NCI-H526 treated with DMSO at 0.1 percent for 48 hours (cell line): ENCODE results near the gene ACVR2B.

Experiments used
- DNase-seq: peaks from one replicate; lab custom pipeline; 2025; lab: John Stamatoyannopoulos, UW

The ACVR2B gene

GRCh38 chr3:38488949-38489348 lies 35.3 kb downstream of the ACVR2B start:
- no peak for DNase-seq

- DNase-seq, result no peak
These were observed 36.1 kb downstream of the ACVR2B start for GRCh38 chr3:38489766-38490165.

- DNase-seq, result no peak
These were observed 36.8 kb downstream of the ACVR2B start for GRCh38 chr3:38490281-38491030.

- DNase-seq, result no peak
These were observed 37.5 kb downstream of the ACVR2B start for GRCh38 chr3:38491215-38491614.

- no peak for DNase-seq
These were observed 39.3 kb downstream of the ACVR2B start for GRCh38 chr3:38493031-38493430.

- peak; percentile 80 for DNase-seq
These were observed 42.6 kb downstream of the ACVR2B start, which contains the start of gene EXOG for GRCh38 chr3:38496131-38496910. Gene EXOG, plus strand, starts transcription at chr3:38496340. Its CDS starts 28 bp downstream, at chr3:38496368.

- DNase-seq, result no peak
These were observed 43.3 kb downstream of the ACVR2B start for GRCh38 chr3:38497031-38497430.

- no peak for DNase-seq
These were observed 47.2 kb downstream of the ACVR2B start for GRCh38 chr3:38500688-38501417.

- no peak for DNase-seq
These were observed 53.4 kb downstream of the ACVR2B start for GRCh38 chr3:38507120-38507519.

GRCh38 chr3:38509732-38510131 lies 56.0 kb downstream of the ACVR2B start:
- no peak for DNase-seq

GRCh38 chr3:38510631-38511030 lies 56.9 kb downstream of the ACVR2B start:
- DNase-seq, result no peak

- no peak for DNase-seq
These were observed 57.9 kb downstream of the ACVR2B start for GRCh38 chr3:38511546-38511945.

GRCh38 chr3:38515367-38515766 lies 61.7 kb downstream of the ACVR2B start:
- no peak for DNase-seq

- DNase-seq, result no peak
These were observed 63.0 kb downstream of the ACVR2B start for GRCh38 chr3:38516669-38517068.

- DNase-seq, result no peak
These were observed 65.3 kb downstream of the ACVR2B start for GRCh38 chr3:38519000-38519399.

GRCh38 chr3:38519651-38520050 lies 66.0 kb downstream of the ACVR2B start:
- DNase-seq, result no peak

- peak; percentile 66 for DNase-seq
These were observed 67.8 kb downstream of the ACVR2B start for GRCh38 chr3:38521391-38521987.

GRCh38 chr3:38522002-38522401 lies 68.3 kb downstream of the ACVR2B start:
- DNase-seq, result no peak

- no peak for DNase-seq
These were observed 70.5 kb downstream of the ACVR2B start for GRCh38 chr3:38524141-38524739.

GRCh38 chr3:38526792-38527191 lies 73.1 kb downstream of the ACVR2B start:
- no peak for DNase-seq

GRCh38 chr3:38528457-38528856 lies 74.8 kb downstream of the ACVR2B start:
- no peak for DNase-seq

- DNase-seq, result no peak
These were observed 78.8 kb downstream of the ACVR2B start for GRCh38 chr3:38532529-38532928.
